HG02642 (cell line): ENCODE data around the gene ADGRV1.
"Not testable (repeated sequence)": the region's sequence is repeated elsewhere in the genome, so short reads cannot be mapped to it uniquely, and the experiment has no call there.

ENCODE experiments used
- ATAC-seq: cut with Tn5 transposase; IDR thresholded peaks from one replicate; pipeline ENCODE4 v1.9.1; 2021; ENCODE audit warnings: mild to moderate bottlenecking; ENCODE audit not compliant: unreplicated experiment, poor library complexity

The ADGRV1 gene

DNA sequence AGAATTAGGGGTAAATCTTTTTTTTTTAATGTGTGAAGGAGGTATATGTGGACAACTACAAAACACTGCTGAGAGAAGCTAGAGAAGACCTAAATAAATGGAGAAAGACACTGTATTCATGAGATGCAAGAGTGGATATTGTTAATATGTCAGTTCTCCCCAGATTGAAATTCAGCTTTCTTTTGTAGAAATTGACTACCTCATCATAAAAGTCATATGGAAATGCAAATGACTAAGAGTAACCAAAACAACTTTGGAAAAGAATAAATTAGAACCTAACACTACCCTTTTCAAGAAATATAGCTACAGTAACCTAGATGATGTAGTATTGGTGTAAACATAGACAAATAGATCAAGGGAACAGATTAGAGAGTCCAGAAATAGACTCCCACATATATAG, 400.7 kb downstream of the ADGRV1 start:
- ATAC-seq: no peak

- ATAC-seq: no peak
Measured at GRCh38 chr5:90962481-90962880, 403.9 kb downstream of the ADGRV1 start.

DNA sequence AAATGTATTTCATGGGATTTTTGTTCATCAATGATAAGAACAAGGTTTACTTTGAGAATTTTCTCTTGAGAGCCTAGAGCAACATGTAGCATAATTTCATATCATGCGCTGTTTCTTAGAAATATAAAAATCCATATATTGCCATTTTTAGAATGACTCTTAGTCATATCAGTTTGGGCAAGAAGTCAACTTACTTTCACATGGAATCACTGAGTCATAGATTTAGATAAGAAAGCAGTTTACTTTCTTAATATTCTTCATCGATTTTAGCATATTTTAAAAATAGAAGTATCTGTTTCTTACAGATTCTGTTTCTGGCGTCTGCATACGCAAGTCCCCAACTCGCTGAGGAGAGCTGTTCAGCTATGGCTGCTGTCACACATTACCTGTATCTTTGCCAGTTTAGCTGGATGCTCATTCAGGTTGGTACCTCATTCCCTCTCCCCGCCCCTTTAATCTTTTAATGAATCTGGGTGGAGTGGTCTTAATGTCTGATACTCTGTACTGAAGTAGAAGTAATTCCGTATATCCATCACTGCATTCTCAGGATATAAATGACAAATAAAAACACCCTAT, 406.6 kb downstream of the ADGRV1 start:
- no peak for ATAC-seq

DNA sequence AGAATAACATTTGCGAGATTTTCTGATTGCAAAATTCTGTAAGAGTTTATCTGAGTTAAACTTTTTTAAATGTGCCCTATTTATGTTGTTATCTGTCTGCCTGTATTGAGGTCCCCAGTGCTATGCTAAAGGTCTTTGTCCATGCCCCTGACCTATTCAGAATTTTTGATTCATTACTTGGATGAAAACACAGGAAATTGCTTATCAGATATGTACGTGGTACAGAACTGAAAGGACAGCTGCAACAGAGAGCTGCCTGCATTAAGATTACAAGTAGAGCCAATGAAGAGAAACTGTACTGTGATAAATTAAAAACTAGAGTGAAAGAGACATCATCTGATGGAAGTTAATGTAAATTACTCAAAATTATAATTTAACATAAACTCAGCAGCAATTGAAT, 408.8 kb downstream of the ADGRV1 start:
- ATAC-seq: no peak

- ATAC-seq: no peak
Measured at GRCh38 chr5:90967851-90968250, 409.3 kb downstream of the ADGRV1 start.

DNA sequence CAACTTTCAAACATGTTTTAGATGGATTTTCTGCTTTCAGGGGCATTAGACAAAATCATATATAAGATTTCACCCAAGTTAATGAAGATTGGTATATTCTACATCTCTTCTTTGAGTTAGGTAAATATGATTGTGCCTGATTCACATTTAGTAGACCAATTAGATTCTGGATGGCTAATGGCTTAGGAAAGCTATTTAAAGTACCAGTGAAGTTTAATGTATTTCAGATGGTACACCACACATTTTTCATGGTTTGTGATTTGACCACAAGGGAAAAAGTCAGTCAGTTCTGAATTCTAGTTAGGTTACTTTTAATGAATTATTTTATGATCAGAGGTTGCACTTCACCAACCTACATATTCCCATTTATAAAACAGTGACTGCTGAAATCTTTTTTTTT, 409.7 kb downstream of the ADGRV1 start:
- ATAC-seq: no peak

GRCh38 chr5:90969945-90970344, 411.3 kb downstream of the ADGRV1 start:
- ATAC-seq: not testable (repeated sequence)

DNA sequence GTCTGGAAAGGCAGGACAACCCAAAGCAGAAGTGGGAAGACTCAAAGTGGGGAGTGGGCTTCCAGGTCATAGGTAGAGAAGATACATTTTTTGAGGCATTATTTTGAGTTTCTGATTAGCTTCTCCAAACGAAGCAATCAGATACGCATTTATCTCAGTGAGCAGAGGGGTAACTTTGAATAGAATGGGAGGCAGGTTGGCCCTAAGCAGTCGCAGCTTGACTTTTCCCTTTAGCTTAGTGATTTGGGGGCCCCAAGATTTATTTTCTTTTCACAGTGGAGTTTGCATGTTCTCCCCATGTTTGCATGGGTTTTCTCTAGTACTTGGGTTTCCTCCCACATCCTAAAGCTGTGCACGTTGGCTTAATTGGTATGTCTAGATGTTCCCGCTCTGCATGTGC, 422.6 kb downstream of the ADGRV1 start:
- ATAC-seq: no peak

DNA sequence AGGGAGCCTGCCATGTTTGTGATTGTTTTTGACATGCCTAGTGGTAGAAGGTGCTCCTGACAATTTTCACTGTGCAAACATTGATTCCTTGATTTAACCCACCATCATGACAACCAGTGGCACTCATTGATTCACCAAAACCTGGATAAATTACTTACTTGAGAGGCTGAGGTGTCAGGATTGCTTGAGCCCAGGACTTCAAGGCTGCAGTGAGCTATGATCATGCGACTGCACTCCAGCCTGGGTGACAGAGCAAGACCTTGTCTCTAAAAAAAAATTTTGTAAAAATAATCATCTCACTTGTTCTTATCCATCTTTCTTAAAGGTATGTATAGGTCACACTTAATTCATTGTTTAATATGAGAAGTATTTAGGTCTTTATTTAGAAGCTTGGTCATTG, 423.2 kb downstream of the ADGRV1 start:
- ATAC-seq: no peak

DNA sequence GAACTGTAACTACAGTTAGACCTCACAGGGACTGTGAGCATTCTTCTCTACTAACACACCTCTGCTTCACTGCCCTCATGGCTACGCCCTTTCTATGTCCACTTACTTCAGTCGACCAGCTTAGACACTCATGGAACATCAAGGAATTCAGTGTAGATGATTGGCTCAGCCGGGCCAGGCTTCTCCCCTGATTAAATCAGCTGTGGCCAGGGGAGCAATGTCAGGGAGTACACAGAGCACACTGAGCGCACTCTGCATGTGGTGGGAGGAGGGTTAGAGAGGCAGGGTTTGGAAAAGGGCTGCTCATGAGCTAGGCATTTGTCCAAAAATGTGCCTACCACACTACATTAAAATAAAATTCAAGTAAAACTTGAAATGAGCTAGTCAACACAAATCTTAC, 424.0 kb downstream of the ADGRV1 start:
- no peak for ATAC-seq

DNA sequence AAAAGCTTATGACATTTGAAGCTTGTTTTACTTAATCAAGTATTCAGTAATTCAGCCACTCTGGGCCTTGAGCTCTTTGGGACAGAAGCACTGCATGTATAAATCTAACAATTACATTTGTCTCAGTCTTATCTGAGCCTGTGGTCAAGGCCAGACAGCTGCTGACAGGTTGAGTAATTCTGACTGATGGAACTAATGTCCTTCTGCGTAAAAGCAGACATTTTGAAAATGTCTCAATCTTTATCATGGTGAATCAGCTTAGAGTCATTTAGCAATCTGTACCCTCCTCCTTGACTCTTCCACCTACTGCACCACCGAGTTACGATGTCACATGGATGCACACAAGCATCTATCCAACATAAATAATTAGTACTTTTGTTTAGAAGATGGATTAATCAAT, 424.6 kb downstream of the ADGRV1 start:
- no peak for ATAC-seq

DNA sequence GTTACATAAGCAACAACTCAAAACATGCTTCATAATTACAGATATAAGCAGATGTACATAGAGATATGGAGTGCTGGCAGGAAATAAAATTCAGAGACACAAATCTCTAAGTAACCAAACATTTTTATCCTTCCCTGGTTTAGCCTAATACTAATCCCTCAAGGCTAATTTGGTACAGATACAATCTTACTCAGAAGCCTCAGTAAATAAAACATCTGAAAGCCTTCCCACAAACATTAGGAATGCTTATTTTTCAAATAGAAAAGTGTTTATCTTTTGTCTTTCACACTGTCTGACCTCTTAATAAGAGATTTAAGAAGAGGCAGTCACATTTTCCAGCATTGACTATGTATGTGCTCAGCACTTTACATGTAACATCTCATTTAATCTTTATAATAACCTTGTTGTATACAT, 425.1 kb downstream of the ADGRV1 start:
- no peak for ATAC-seq

- no peak for ATAC-seq
Measured at GRCh38 chr5:90985341-90985740, 426.7 kb downstream of the ADGRV1 start.

GRCh38 chr5:90987726-90988125, 429.1 kb downstream of the ADGRV1 start:
- no peak for ATAC-seq

DNA sequence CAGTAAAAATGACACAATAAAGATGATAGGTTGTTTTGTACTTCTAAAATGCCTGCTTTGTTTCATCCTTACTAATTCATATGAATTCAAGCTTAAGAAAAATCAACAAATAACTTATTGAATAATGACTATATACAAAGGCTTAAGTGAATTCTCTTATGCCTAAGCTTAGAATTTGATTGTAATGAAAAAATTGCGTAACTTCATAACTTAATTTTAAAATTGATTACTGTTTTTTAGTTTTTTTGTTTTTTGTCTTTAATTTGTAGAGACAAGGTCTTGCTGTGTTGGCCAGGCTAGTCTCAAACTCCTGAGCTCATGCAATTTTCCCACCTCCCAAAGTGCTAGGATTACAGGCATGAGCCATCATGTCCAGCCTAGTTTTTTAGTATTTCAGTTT, 432.6 kb downstream of the ADGRV1 start:
- no peak for ATAC-seq

GRCh38 chr5:90994796-90995195, 436.2 kb downstream of the ADGRV1 start:
- no peak for ATAC-seq

GRCh38 chr5:90996089-90996488, 437.5 kb downstream of the ADGRV1 start:
- no peak for ATAC-seq

DNA sequence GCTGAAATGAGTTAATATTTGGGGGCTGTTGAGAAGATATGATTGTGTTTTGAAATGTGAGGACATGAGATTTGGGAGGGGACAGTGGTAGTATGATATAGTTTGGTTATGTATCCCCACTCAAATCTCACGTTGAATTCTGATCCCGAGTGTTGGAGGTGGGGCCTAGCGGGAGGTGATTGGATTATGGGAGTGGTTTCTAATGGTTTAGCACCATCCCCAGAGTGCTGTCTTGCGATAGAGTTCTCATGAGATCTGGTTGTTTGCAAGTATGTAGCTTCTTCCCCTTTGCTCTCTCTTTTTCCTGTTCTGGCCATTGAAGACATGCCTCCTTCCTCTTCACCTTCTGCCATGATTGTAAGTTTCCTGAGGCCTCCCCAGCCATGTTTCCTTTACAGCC, 438.5 kb downstream of the ADGRV1 start:
- no peak for ATAC-seq

DNA sequence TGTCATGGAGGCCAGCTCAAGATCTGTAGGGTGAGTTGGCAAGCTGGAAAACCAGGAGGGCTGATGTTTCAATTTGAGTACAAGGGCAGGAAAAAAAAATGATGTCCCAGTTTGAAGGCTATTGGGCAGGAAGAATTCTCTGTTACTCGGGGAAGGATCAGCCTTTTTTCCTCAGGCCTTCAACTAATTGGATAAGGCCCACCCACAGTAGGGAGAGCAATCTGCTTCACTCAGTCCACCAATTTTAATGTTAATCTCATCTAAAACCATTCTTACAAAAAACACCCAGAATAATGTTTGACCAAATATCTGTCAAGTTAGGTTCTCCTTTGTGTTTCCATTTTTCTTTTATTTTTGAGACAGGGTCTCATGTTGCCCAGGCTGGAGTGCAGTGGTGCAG, 442.1 kb downstream of the ADGRV1 start:
- no peak for ATAC-seq

- no peak for ATAC-seq
Measured at GRCh38 chr5:91006713-91007112, 448.1 kb downstream of the ADGRV1 start.

GRCh38 chr5:91007251-91007650, 448.7 kb downstream of the ADGRV1 start:
- ATAC-seq: no peak

GRCh38 chr5:91007780-91008402, 449.3 kb downstream of the ADGRV1 start:
- no peak for ATAC-seq
